Naive thymus-derived CD4-positive, alpha-beta T cell (primary cell): Measurements from ENCODE around the gene LDLRAD4. TPM values are rescaled to one million over a fixed set of nuclear protein-coding genes. Genes with fewer than 3 reads are reported as not detected.

ENCODE experiments used
- ATAC-seq: fragments of 150-1000 bp; cut with Tn5 transposase; 2 replicates; pipeline ENCODE4 v1.10.0; 2021; ENCODE audit warnings: mild to moderate bottlenecking, moderate library complexity
- CTCF ChIA-PET: fragments of 350-600 bp; sonication (Branson Sonifier 250); formaldehyde crosslinking; loops from one replicate; lab custom pipeline; 2021; ENCODE audit warnings: antibody characterized with exemption; lab: Charles Lee
- POLR2A ChIA-PET: fragments of 350-600 bp; sonication (Branson Sonifier 250); formaldehyde crosslinking; loops from one replicate; lab custom pipeline; 2021; ENCODE audit warnings: antibody characterized with exemption, inconsistent platforms; lab: Charles Lee
- DNase-seq, 9 donors: peaks; one replicate each; pipeline versions ENCODE4 v3.0.0 to v3.0.0-alpha.2; 2020 to 2022; ENCODE audit warnings: mixed read lengths in 1 of 9
- H3K27ac ChIP-seq: one replicate; pipeline ENCODE4 v1.7.0; 2013; ENCODE audit warnings: mild to moderate bottlenecking, low read depth, low read length, moderate library complexity
- H3K27me3 ChIP-seq, 2 donors: one replicate each; pipeline ENCODE4 v1.7.0; 2013; ENCODE audit warnings: low read length in 2 of 2, mild to moderate bottlenecking in 2 of 2, moderate library complexity in 2 of 2; ENCODE audit not compliant: control insufficient read depth in 2 of 2, insufficient read depth in 2 of 2
- H3K36me3 ChIP-seq, 3 experiments: 1 replicate in 2 of 3; 2 replicates in 1 of 3; pipeline ENCODE4 v1.7.0; 2013; ENCODE audit warnings: low read length in 3 of 3, mild to moderate bottlenecking in 3 of 3, moderate library complexity in 1 of 3; ENCODE audit not compliant: insufficient read depth in 3 of 3, control insufficient read depth in 2 of 3
- H3K4me1 ChIP-seq, 2 donors: one replicate each; pipeline ENCODE4 v1.7.0; 2013; ENCODE audit warnings: low read length in 2 of 2, mild to moderate bottlenecking in 2 of 2, moderate library complexity in 1 of 2; ENCODE audit not compliant: control insufficient read depth in 2 of 2, insufficient read depth in 2 of 2
- H3K4me3 ChIP-seq: 2 replicates; pipeline ENCODE4 v1.7.0; 2013; ENCODE audit warnings: mild to moderate bottlenecking, low read length
- H3K9me3 ChIP-seq, 3 experiments: 1 replicate in 2 of 3; 2 replicates in 1 of 3; pipeline ENCODE4 v1.7.0; 2013; ENCODE audit warnings: low read length in 3 of 3; ENCODE audit not compliant: control insufficient read depth in 2 of 3
- H3K27ac Mint-ChIP-seq, 9 donors: one replicate each; pipeline ENCODE4 v1.8.0; 2020 to 2022; ENCODE audit warnings: mixed read lengths in 9 of 9, mild to moderate bottlenecking in 8 of 9, moderate library complexity in 5 of 9, inconsistent platforms in 2 of 9
- H3K27me3 Mint-ChIP-seq, 5 donors: one replicate each; pipeline ENCODE4 v1.8.0; 2021 to 2022; ENCODE audit warnings: mixed read lengths in 5 of 5, mild to moderate bottlenecking in 1 of 5
- H3K36me3 Mint-ChIP-seq, 5 donors: one replicate each; pipeline ENCODE4 v1.8.0; 2020 to 2022; ENCODE audit warnings: mixed read lengths in 5 of 5, mild to moderate bottlenecking in 3 of 5, inconsistent platforms in 1 of 5
- H3K4me1 Mint-ChIP-seq, 7 donors: one replicate each; pipeline ENCODE4 v1.8.0; 2020 to 2022; ENCODE audit warnings: mixed read lengths in 7 of 7, mild to moderate bottlenecking in 3 of 7, inconsistent platforms in 1 of 7
- H3K4me3 Mint-ChIP-seq, 10 donors: one replicate each; pipeline ENCODE4 v1.8.0; 2020 to 2022; ENCODE audit warnings: mild to moderate bottlenecking in 10 of 10, mixed read lengths in 10 of 10, moderate library complexity in 6 of 10, inconsistent platforms in 2 of 10
- H3K9me3 Mint-ChIP-seq, 11 donors: one replicate each; pipeline ENCODE4 v1.8.0; 2020 to 2022; ENCODE audit warnings: mixed read lengths in 11 of 11, mild to moderate bottlenecking in 4 of 11, inconsistent platforms in 1 of 11, moderate library complexity in 1 of 11
- intact Hi-C, 2 donors: fragments of 100-400 bp; cut with micrococcal nuclease; formaldehyde crosslinking; loops; one replicate each; pipeline ENCODE4 v1.15.1; 2023
- polyA plus RNA-seq, 2 donors: library from polyadenylated mRNA; unstranded; fragments of 300-500 nt; fragmentation: Illumina TruSeq; gene quantifications; one replicate each; pipeline ENCODE4 v1.2.3, GENCODE V29; 2021
- total RNA-seq, 6 experiments: library from RNA in 5 of 6; stranded (reverse) in 5 of 6; gene quantifications; 1 replicate in 5 of 6; 2 replicates in 1 of 6; pipeline ENCODE4 v1.2.3 and lab custom pipeline; 2021 to 2026

The LDLRAD4 gene
- total and polyA plus RNA-seq, 7 experiments from 2014 or later, result 13.0 to 84.3 (median 53.7) TPM

DNA sequence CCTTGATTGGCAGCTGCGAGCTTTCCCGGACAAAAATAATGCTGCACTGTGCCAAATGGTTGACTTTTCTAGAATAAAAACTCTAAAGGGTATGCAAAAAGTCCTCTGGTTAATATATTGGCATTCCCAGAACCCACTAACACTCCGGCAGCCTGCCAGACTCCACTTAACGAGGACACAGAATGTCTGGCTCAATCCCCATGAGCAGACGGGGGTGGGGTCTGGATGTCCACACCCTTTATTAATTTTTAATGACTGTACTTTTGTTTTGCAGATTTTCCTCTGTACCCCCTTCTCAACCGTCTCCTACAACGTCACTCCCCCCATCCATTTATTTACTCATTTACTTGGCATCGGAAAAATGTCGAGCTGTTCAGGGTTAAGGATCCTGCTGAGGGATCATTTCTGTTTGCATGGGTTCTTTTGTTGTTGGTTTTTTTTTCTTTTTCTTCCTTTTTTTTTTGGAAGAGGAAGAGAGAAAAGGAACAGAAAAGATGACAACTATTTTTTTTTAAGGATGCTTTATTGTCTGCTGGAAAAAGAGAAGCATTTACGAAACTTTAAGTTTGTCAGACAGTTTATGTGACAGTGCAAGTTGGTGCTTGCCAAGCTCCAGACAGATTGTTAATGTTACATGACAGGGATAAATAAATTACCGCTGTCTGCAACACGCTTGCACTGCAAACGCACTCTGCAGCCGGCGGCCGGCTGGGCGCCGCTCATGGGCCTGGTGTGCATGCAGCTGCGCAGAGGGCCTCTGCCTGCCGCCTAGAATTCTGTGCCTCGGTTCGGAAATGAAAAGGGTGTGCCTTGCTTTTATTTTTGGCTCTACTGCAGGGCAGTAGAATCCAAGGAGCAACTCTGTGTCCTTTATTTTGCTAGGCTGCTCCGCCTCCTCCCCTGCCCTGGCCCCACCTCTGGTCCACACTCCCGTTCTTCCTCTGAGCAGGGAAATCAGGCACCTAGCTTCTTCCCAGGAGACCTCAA, 3.6 kb downstream of the LDLRAD4 start:
- no peaks in the 10 kb centered on the region for H3K27me3 ChIP-seq
- H3K36me3 ChIP-seq, result no peaks in the 10 kb centered on the region
- H3K36me3 Mint-ChIP-seq, result peaks cover 0 to 3% (median 0%) of the 10 kb centered on the region in 5 donors
- peaks cover 0 to 15% (median 0%) of the 10 kb centered on the region in 5 donors for H3K27me3 Mint-ChIP-seq
- no peaks in the 10 kb centered on the region for H3K9me3 ChIP-seq
- no peaks in the 10 kb centered on the region for H3K9me3 Mint-ChIP-seq
- peak overlapping the region in 7 of 10 donors; percentile 1 to 75 (median 40) for H3K4me3 Mint-ChIP-seq
- intact Hi-C loops, result no loop called here
- DNase-seq (no peak), ATAC-seq (no peak)
- H3K27ac Mint-ChIP-seq, result peak overlapping the region in 5 of 9 donors; percentile 18 to 78 (median 38)
- peaks cover 0 to 10% of the 10 kb centered on the region in 2 donors for H3K4me1 ChIP-seq
- ChIA-PET POLR2A (interaction anchor here (0.6 to 1.0 kb wide), 3 partner anchors 52 to 400 kb away, joined by 4 to 5 read pairs (median 4); no protein-coding TSS in a partner anchor), CTCF (no interaction called here)
- no peak overlapping the region for H3K27ac ChIP-seq
- H3K4me3 ChIP-seq, result no peak overlapping the region
- peaks cover 14 to 50% (median 37%) of the 10 kb centered on the region in 7 donors for H3K4me1 Mint-ChIP-seq

DNA sequence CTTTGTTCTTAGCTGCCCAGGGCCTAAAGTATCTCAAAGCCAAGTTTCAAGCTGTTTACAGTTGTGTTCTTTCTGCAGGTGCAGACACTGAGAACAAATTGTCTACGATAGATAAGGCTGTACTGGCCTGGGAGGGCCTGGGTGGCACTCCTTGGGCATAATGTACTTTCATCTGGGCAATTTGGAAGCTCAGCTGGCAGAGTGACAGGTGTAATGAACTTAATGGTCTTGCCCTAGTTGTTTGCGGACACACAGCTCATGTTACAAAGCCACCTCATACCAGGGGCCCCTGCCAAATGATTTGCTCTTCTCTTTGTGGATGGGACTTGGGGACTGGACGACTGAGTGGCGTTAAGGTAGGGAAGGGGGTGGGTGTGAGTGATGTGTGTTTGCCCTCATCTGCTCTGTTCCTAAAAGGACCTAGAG, 4.3 kb downstream of the LDLRAD4 start:
- H3K27me3 ChIP-seq, result no peaks in the 10 kb centered on the region
- H3K27ac ChIP-seq, result no peak overlapping the region
- Mint-ChIP-seq H3K4me1 (peaks cover 14 to 50% (median 40%) of the 10 kb centered on the region in 7 donors), H3K9me3 (no peaks in the 10 kb centered on the region), H3K4me3 (peak overlapping the region in 6 of 10 donors; percentile 1 to 75 (median 44)), H3K27me3 (peaks cover 0 to 15% (median 0%) of the 10 kb centered on the region in 5 donors), H3K36me3 (peaks cover 0 to 4% (median 0%) of the 10 kb centered on the region in 5 donors), H3K27ac (peak overlapping the region in 5 of 9 donors; percentile 18 to 78 (median 38))
- no peak for DNase-seq
- CTCF ChIA-PET, result no interaction called here
- H3K4me1 ChIP-seq, result peaks cover 0 to 10% of the 10 kb centered on the region in 2 donors
- no peak overlapping the region for H3K4me3 ChIP-seq
- no peaks in the 10 kb centered on the region for H3K9me3 ChIP-seq
- POLR2A ChIA-PET, result no interaction called here
- no peak for ATAC-seq
- no peaks in the 10 kb centered on the region for H3K36me3 ChIP-seq
- intact Hi-C loops, result no loop called here

DNA sequence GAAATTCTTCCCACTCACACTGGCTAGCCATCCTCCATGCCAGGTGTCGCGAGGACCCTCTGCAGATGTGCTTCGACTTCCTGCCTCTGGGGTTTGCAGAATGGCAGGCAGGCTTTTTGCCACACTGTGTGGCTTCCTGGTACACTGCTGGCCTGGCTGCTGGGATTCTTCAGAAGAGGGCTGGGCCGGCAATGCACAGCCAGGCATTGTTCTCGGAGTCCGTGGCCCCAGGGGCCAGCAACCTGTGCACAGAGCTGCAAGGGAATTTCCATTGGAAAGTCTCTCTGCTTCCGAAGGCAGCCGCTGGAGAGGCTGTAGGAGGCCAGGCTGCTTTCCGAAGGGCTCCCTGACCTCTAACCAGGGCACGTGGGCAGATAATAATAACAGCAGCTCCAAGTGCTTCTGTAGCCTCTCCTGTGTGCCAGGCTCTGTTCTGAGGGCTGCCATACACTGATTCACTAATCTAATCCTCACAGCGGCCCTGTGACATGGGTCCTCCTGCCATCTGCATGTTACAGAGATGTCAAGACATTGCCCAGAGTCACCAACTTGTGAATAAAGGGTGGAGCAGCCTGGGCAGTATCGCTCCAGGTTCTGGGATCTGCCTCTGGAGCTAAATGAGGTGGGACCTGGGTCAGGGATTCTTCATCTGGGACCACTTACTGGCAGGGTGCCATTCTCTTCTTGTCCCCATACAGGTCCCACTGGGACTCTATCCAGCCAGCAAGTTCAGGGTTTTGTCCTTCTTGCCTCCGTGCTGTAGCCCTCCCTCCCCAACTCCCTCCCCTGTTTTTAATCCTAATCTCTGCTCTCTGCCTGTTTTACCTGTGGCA, 5.0 kb downstream of the LDLRAD4 start:
- peaks cover 0 to 10% of the 10 kb centered on the region in 2 donors for H3K4me1 ChIP-seq
- no peak for DNase-seq
- Mint-ChIP-seq H3K9me3 (no peaks in the 10 kb centered on the region), H3K4me3 (peak overlapping the region in 2 of 10 donors; percentile 22 to 40), H3K27me3 (peaks cover 0 to 15% (median 0%) of the 10 kb centered on the region in 5 donors), H3K4me1 (peaks cover 14 to 50% (median 40%) of the 10 kb centered on the region in 7 donors), H3K27ac (peak overlapping the region in 3 of 9 donors; percentile 18 to 45 (median 38)), H3K36me3 (peaks cover 0 to 4% (median 0%) of the 10 kb centered on the region in 5 donors)
- intact Hi-C loops, result no loop called here
- no peak overlapping the region for H3K4me3 ChIP-seq
- ChIA-PET POLR2A (no interaction called here), CTCF (no interaction called here)
- H3K36me3 ChIP-seq, result no peaks in the 10 kb centered on the region
- no peak for ATAC-seq
- no peak overlapping the region for H3K27ac ChIP-seq
- H3K27me3 ChIP-seq, result no peaks in the 10 kb centered on the region
- H3K9me3 ChIP-seq, result no peaks in the 10 kb centered on the region

DNA sequence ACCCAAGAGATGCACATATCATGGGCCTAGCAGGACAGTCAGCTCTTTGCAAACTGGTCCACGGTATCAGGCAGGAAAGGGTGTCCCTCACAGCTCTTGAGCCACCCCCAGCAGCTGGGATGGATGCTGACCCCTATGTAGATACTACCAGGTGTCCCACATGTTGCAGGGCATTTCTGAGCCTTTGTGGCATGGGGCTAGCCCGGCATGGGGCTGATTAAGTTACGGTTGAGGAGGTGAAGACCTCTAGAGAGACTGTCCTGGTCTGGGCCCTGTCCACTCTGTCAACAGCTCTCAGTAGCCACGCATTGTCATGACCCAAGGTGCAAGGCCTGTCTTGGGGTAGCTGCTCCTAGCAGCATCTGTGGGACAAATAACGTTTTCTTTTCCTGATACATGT, 6.7 kb downstream of the LDLRAD4 start:
- DNase-seq, result no peak
- Histone ChIP-seq H3K36me3 (no peaks in the 10 kb centered on the region), H3K9me3 (no peaks in the 10 kb centered on the region), H3K27ac (no peak overlapping the region), H3K4me1 (peaks cover 0 to 4% of the 10 kb centered on the region in 2 donors), H3K27me3 (no peaks in the 10 kb centered on the region), H3K4me3 (no peak overlapping the region)
- Mint-ChIP-seq H3K9me3 (no peaks in the 10 kb centered on the region), H3K4me3 (no peak overlapping the region), H3K27ac (no peak overlapping the region), H3K36me3 (peaks cover 0 to 4% (median 0%) of the 10 kb centered on the region in 5 donors), H3K4me1 (peaks cover 0 to 33% (median 24%) of the 10 kb centered on the region in 7 donors), H3K27me3 (peaks cover 0 to 12% (median 0%) of the 10 kb centered on the region in 5 donors)
- ATAC-seq, result no peak
- POLR2A ChIA-PET, result interaction anchor here (1.2 kb wide), 1 partner anchor 211 kb away, joined by 3 read pairs; no protein-coding TSS in a partner anchor
- intact Hi-C loops, result no loop called here
- CTCF ChIA-PET, result interaction anchor here (1.0 kb wide), 1 partner anchor 9 kb away, joined by 4 read pairs; no protein-coding TSS in a partner anchor

DNA sequence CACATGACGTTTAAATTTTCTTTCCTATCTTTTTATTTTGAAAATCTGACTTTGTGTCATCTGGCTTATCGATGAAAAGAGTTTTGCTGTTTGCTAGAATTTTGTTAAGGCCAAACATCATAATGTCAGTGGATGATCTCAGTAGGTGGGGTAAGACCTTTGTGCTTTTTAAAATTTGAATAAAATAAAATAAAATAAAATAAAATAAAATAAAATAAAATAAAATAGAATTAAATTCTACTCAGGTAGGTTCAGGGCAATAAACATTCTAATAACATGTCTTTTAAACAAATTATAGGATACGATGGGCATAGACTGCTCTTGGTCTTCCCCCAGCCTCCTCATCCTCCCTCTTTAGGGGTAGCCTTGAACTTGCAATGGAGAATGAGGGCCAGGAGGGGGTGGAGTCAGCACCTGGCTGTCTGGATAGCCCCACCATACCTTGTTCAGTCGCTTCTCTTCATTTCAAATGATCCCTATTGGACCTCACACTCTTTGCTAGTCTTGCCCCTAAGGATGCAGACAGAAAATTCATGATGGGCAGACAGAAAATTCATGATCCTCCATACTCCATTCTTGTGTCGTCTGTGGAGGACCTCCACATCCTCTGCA, 8.1 kb downstream of the LDLRAD4 start:
- H3K27ac Mint-ChIP-seq, result no peak overlapping the region
- CTCF ChIA-PET, result no interaction called here
- peaks cover 0 to 4% (median 0%) of the 10 kb centered on the region in 5 donors for H3K27me3 Mint-ChIP-seq

DNA sequence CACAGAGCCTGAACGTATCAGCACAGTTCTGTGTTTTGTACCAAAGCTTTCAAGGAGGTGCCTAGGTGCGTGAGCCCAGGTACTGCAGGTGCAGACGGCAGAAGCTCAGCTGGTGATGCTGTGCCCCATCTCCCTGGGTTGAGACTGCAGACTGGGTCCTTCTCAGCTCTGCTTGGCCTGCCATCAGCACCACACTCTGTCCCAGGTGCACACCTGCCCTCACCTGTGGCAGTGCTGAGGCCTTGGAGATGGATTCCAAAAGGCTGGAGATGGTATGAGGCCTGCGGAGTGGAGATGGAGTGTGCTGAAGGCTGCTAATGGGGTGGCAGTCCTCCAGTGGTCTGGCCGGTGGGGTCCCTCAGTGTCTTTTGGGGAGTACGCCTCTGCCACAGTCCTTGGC, 9.3 kb downstream of the LDLRAD4 start:
- ATAC-seq (no peak), DNase-seq (no peak)
- H3K4me3 ChIP-seq, result no peak overlapping the region
- H3K36me3 ChIP-seq, result no peaks in the 10 kb centered on the region
- no peaks in the 10 kb centered on the region for H3K9me3 ChIP-seq
- Mint-ChIP-seq H3K4me1 (peaks cover 0 to 11% (median 6%) of the 10 kb centered on the region in 7 donors), H3K9me3 (no peaks in the 10 kb centered on the region), H3K4me3 (no peak overlapping the region), H3K36me3 (peaks cover 0 to 4% (median 0%) of the 10 kb centered on the region in 5 donors), H3K27ac (no peak overlapping the region), H3K27me3 (no peaks in the 10 kb centered on the region)
- intact Hi-C loops, result no loop called here
- POLR2A ChIA-PET, result interaction anchor here (2.0 kb wide), 1 partner anchor 9 kb away, joined by 5 read pairs; the partner anchor contains the start of gene LDLRAD4
- no peaks in the 10 kb centered on the region for H3K4me1 ChIP-seq
- CTCF ChIA-PET, result no interaction called here
- H3K27me3 ChIP-seq, result no peaks in the 10 kb centered on the region
- H3K27ac ChIP-seq, result no peak overlapping the region

More for the DNA sequence above, 8.1 kb downstream of the LDLRAD4 start:
- Histone ChIP-seq H3K36me3 (no peaks in the 10 kb centered on the region), H3K27me3 (no peaks in the 10 kb centered on the region), H3K4me1 (no peaks in the 10 kb centered on the region), H3K9me3 (no peaks in the 10 kb centered on the region), H3K27ac (no peak overlapping the region), H3K4me3 (no peak overlapping the region)
- POLR2A ChIA-PET, result interaction anchor here (0.6 kb wide), 1 partner anchor 50 kb away, joined by 3 read pairs; no protein-coding TSS in a partner anchor
- Mint-ChIP-seq H3K36me3 (peaks cover 0 to 4% (median 0%) of the 10 kb centered on the region in 5 donors), H3K9me3 (no peaks in the 10 kb centered on the region), H3K4me3 (no peak overlapping the region), H3K4me1 (peaks cover 0 to 19% (median 11%) of the 10 kb centered on the region in 7 donors)
- intact Hi-C loops, result no loop called here
- ATAC-seq (no peak), DNase-seq (no peak)
